Natural killer cell (primary cell): ENCODE measurements around the gene CYP1B1. TPM values are rescaled to one million over a fixed set of nuclear protein-coding genes. Genes with fewer than 3 reads are reported as not detected.

Experiments used
- ATAC-seq, 3 donors: fragments of 150-1000 bp in 2 of 3; fragments of 200-7000 bp in 1 of 3; cut with Tn5 transposase; 1 replicate in 1 of 3; 2 replicates in 2 of 3; pipeline ENCODE4 v1.10.0; 2021; ENCODE audit warnings: mild to moderate bottlenecking in 2 of 3, moderate library complexity in 2 of 3
- DNase-seq, 2 donors: peaks; one replicate each; pipeline versions ENCODE4 v3.0.0 to v3.0.0-alpha.2; 2013 to 2021; ENCODE audit warnings: mixed read lengths in 1 of 2
- H3K27ac ChIP-seq: one replicate; pipeline ENCODE4 v1.5.1; 2013; ENCODE audit warnings: mild to moderate bottlenecking, low read length
- H3K27me3 ChIP-seq: one replicate; pipeline ENCODE4 v1.6.1; 2013; ENCODE audit warnings: low read length; ENCODE audit not compliant: control insufficient read depth, insufficient read depth
- H3K36me3 ChIP-seq: one replicate; pipeline ENCODE4 v1.6.1; 2013; ENCODE audit warnings: low read length; ENCODE audit not compliant: control insufficient read depth, insufficient read depth
- H3K4me1 ChIP-seq: one replicate; pipeline ENCODE4 v1.6.1; 2013; ENCODE audit warnings: low read length; ENCODE audit not compliant: control insufficient read depth, insufficient read depth
- H3K4me3 ChIP-seq: one replicate; pipeline ENCODE4 v1.5.1; 2013; ENCODE audit warnings: low read length
- H3K9me3 ChIP-seq: one replicate; pipeline ENCODE4 v1.6.1; 2013; ENCODE audit warnings: low read length; ENCODE audit not compliant: control insufficient read depth, insufficient read depth
- H3K27ac Mint-ChIP-seq, 2 donors: one replicate each; pipeline ENCODE4 v1.8.0; 2022; ENCODE audit warnings: mild to moderate bottlenecking in 2 of 2, mixed read lengths in 2 of 2, moderate library complexity in 1 of 2
- H3K27me3 Mint-ChIP-seq, 2 donors: one replicate each; pipeline ENCODE4 v1.8.0; 2022; ENCODE audit warnings: low read depth in 2 of 2, mixed read lengths in 2 of 2
- H3K36me3 Mint-ChIP-seq: one replicate; pipeline ENCODE4 v1.8.0; 2022; ENCODE audit warnings: mixed read lengths
- H3K4me1 Mint-ChIP-seq, 2 donors: one replicate each; pipeline ENCODE4 v1.8.0; 2022; ENCODE audit warnings: mixed read lengths in 2 of 2
- H3K4me3 Mint-ChIP-seq: one replicate; pipeline ENCODE4 v1.8.0; 2022; ENCODE audit warnings: mild to moderate bottlenecking, moderate library complexity, mixed read lengths
- H3K9me3 Mint-ChIP-seq, 2 donors: one replicate each; pipeline ENCODE4 v1.8.0; 2022; ENCODE audit warnings: mixed read lengths in 2 of 2
- whole genome bisulfite sequencing: methylation state at CpG from one replicate; pipeline ENCODE4 v1.1.7; 2013; ENCODE audit warnings: missing lambda C conversion rate; ENCODE audit not compliant: insufficient coverage; 5-methylcytosine and 5-hydroxymethylcytosine counted together
- intact Hi-C: fragments of 100-400 bp; cut with micrococcal nuclease; formaldehyde crosslinking; loops from one replicate; pipeline ENCODE4 v1.14.2; 2022
- total RNA-seq, 4 donors: library from RNA; stranded (reverse); fragments of 120-200 nt in 1 of 4; gene quantifications; one replicate each; pipeline versions ENCODE4 v1.2.3 to v1.2.4, GENCODE V29; 2013 to 2022
- TF ChIP-seq, protein P1 (sequence below): fragments of 200-600 bp; IDR thresholded peaks from one replicate; pipeline ENCODE4 v1.8.0; 2022; ENCODE audit warnings: antibody characterized with exemption

CYP1B1 gene
- total RNA-seq, 3 donors from 2014 or later (not counting 1 experiment from before 2014, with no cell fraction given), result 1.4 to 5.0 TPM; not detected in 1

- 64% methylated on average over 3 of the region's 3 CpGs for WGBS
- DNase-seq (no peak), ATAC-seq (no peak)
- Histone ChIP-seq H3K27ac (no peak overlapping the region), H3K27me3 (peaks cover 9% of the 10 kb centered on the region), H3K4me1 (peaks cover 13% of the 10 kb centered on the region), H3K36me3 (no peaks in the 10 kb centered on the region), H3K4me3 (no peak overlapping the region), H3K9me3 (no peaks in the 10 kb centered on the region)
- Mint-ChIP-seq H3K9me3 (no peaks in the 10 kb centered on the region), H3K4me1 (no peaks in the 10 kb centered on the region), H3K27me3 (peaks cover 39 to 41% of the 10 kb centered on the region in 2 donors), H3K36me3 (no peaks in the 10 kb centered on the region), H3K4me3 (no peak overlapping the region), H3K27ac (no peak overlapping the region)
- intact Hi-C loops, result no loop called here
- TF ChIP-seq, protein P1, sequence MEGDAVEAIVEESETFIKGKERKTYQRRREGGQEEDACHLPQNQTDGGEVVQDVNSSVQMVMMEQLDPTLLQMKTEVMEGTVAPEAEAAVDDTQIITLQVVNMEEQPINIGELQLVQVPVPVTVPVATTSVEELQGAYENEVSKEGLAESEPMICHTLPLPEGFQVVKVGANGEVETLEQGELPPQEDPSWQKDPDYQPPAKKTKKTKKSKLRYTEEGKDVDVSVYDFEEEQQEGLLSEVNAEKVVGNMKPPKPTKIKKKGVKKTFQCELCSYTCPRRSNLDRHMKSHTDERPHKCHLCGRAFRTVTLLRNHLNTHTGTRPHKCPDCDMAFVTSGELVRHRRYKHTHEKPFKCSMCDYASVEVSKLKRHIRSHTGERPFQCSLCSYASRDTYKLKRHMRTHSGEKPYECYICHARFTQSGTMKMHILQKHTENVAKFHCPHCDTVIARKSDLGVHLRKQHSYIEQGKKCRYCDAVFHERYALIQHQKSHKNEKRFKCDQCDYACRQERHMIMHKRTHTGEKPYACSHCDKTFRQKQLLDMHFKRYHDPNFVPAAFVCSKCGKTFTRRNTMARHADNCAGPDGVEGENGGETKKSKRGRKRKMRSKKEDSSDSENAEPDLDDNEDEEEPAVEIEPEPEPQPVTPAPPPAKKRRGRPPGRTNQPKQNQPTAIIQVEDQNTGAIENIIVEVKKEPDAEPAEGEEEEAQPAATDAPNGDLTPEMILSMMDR, result no peak
These were observed 4.4 kb upstream of the CYP1B1 start for GRCh38 chr2:38080346-38080745.

DNA sequence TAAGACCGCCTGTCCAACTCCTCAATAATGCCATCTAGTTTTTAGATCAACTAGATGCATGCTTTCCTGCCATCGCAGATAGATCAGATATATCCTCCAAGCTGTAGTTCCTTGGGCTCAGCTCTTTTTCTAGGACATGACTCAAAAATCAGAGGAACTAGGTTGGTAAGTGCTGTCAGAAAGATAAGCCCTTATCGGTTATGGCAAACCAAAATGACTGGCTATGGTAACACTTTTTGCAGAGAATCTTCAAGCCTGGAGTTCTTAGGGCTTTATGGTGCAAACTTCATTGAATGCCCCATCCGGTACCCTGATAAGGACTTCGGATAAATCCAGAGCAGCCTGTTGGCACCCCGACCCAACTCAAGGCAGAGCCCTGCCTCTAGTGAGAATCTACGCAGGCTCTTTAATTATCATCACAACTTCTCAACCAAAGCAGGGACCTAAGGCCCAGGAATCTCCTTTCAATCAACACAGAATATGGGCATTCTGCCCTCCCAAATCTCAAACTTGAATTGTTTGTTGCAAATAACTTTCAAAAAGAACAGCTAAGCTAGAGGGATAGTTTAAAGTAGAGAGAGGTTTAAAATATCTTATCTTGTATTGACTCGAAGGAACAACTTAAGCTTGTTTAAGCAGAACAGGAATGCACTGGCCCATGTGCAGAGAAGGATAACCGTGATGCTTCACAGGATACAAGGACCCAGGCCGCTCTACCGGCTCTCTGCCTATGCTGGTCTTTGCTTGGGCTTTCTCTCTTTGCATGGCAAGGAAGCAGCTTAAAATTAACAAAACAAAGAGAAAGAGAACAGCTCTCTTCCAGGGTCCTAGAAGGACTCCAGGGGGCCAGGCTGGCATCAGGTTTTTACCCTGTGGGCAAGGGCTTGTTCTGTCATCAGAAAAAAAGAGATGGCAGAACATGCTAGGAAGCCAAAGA is 3.4 kb upstream of the CYP1B1 start:
- TF ChIP-seq, protein P1, result no peak

GRCh38 chr2:38077431-38077769 is 1.4 kb upstream of the CYP1B1 start:
- Histone ChIP-seq H3K27me3 (peaks cover 25% of the 10 kb centered on the region), H3K4me3 (no peak overlapping the region), H3K36me3 (no peaks in the 10 kb centered on the region), H3K9me3 (no peaks in the 10 kb centered on the region), H3K4me1 (peaks cover 13% of the 10 kb centered on the region), H3K27ac (no peak overlapping the region)
- no peaks in the 10 kb centered on the region for H3K36me3 Mint-ChIP-seq
- H3K27ac Mint-ChIP-seq, result no peak overlapping the region
- intact Hi-C loops, result no loop called here
- no peak overlapping the region for H3K4me3 Mint-ChIP-seq
- DNase-seq, result no peak
- peaks cover 42 to 44% of the 10 kb centered on the region in 2 donors for H3K27me3 Mint-ChIP-seq
- H3K9me3 Mint-ChIP-seq, result no peaks in the 10 kb centered on the region
- TF ChIP-seq, protein P1, result no peak
- ATAC-seq, result no peak
- WGBS, result 14% methylated on average over 12 of the region's 12 CpGs
- H3K4me1 Mint-ChIP-seq, result no peaks in the 10 kb centered on the region

More for the DNA sequence above, 3.4 kb upstream of the CYP1B1 start:
- no peak overlapping the region for H3K4me3 Mint-ChIP-seq
- Histone ChIP-seq H3K27me3 (peaks cover 11% of the 10 kb centered on the region), H3K9me3 (no peaks in the 10 kb centered on the region), H3K27ac (no peak overlapping the region), H3K4me1 (peaks cover 13% of the 10 kb centered on the region), H3K36me3 (no peaks in the 10 kb centered on the region), H3K4me3 (no peak overlapping the region)
- no peak overlapping the region for H3K27ac Mint-ChIP-seq
- DNase-seq, result no peak
- H3K27me3 Mint-ChIP-seq, result peaks cover 31 to 33% of the 10 kb centered on the region in 2 donors
- H3K4me1 Mint-ChIP-seq, result no peaks in the 10 kb centered on the region
- H3K9me3 Mint-ChIP-seq, result no peaks in the 10 kb centered on the region
- no peaks in the 10 kb centered on the region for H3K36me3 Mint-ChIP-seq
- 68% methylated on average over 11 of the region's 11 CpGs for WGBS
- intact Hi-C loops, result no loop called here
- no peak for ATAC-seq
